ENCODE measurements around the gene NFS1. TPM values are rescaled to one million over a fixed set of nuclear protein-coding genes. Genes with fewer than 3 reads are reported as not detected.

NFS1 gene
- total RNA-seq, 1 experiment from 2014 or later = 75.8 TPM

GRCh38 chr20:35704514-35705261 lies 5.5 kb upstream of the NFS1 start:
- H3K27me3 ChIP-seq (ENCODE audit: low read length) = no peaks in the 10 kb centered on the region
- peaks cover 49% of the 10 kb centered on the region for H3K79me2 ChIP-seq (ENCODE audit: low read length)
- H2AFZ ChIP-seq (ENCODE audit: low read length) = no peak overlapping the region
- H4K20me1 ChIP-seq (ENCODE audit: low read length) = peaks cover 35% of the 10 kb centered on the region
- H3F3A ChIP-seq (ENCODE audit: low read length, unreplicated experiment) = peaks cover 59% of the 10 kb centered on the region
- no peak for ATAC-seq
- intact Hi-C loops (cut with micrococcal nuclease) = no loop called here
- no peaks in the 10 kb centered on the region for H3K9me3 ChIP-seq (ENCODE audit: low read length)
- H3K4me1 ChIP-seq (ENCODE audit: insufficient read depth, low read length) = peaks cover 9% of the 10 kb centered on the region; the same call in 1 of the 2 replicates
- H3K4me3 ChIP-seq (ENCODE audit: low read length) = no peak overlapping the region
- peaks cover 71% of the 10 kb centered on the region for H3K36me3 ChIP-seq (ENCODE audit: low read depth, low read length)
- ChIA-PET POLR2A (ENCODE audit: unreplicated experiment) (no interaction called here), CTCF (no interaction called here)
- DNase-seq = no peak
- no TSS peak for BruUV-seq (replicated peaks)
- TF ChIP-seq EZH2phosphoT487 (IDR thresholded peaks at IDR 0.05; ENCODE audit: borderline replicate concordance, low read length) = no peak
- no peak for TF ChIP-seq CTCF (conservative IDR thresholded peaks at IDR 0.05; ENCODE audit: low read depth, low read length)
- no peak for TF ChIP-seq EZH2 (IDR thresholded peaks at IDR 0.05; ENCODE audit: low read length, unreplicated experiment)
- no peak overlapping the region for H3K27ac ChIP-seq (ENCODE audit: low read length)
- H3K9ac ChIP-seq (ENCODE audit: low read length) = no peak overlapping the region
- no peaks in the 10 kb centered on the region for H3K9me2 ChIP-seq (replicated peaks; ENCODE audit: low read length)
- no peak overlapping the region for H3K4me2 ChIP-seq (ENCODE audit: low read length)

GRCh38 chr20:35702824-35703695 lies 3.9 kb upstream of the NFS1 start:
- no peaks in the 10 kb centered on the region for H3K27me3 ChIP-seq (ENCODE audit: low read length)
- no peak for DNase-seq
- no peak for ATAC-seq
- H3F3A ChIP-seq (ENCODE audit: low read length, unreplicated experiment) = peaks cover 44% of the 10 kb centered on the region
- H3K9me3 ChIP-seq (ENCODE audit: low read length) = no peaks in the 10 kb centered on the region
- no peak for TF ChIP-seq CTCF (conservative IDR thresholded peaks at IDR 0.05; ENCODE audit: low read depth, low read length)
- no peak for TF ChIP-seq EZH2 (IDR thresholded peaks at IDR 0.05; ENCODE audit: low read length, unreplicated experiment)
- TF ChIP-seq EZH2phosphoT487 (IDR thresholded peaks at IDR 0.05; ENCODE audit: borderline replicate concordance, low read length) = no peak
- intact Hi-C loops (cut with micrococcal nuclease) = no loop called here
- H3K27ac ChIP-seq (ENCODE audit: low read length) = no peak overlapping the region
- no TSS peak for BruUV-seq (replicated peaks)
- 0 out of 2 replicates have a peak, but pooled peaks cover 21% of the 10 kb centered on the region for H4K20me1 ChIP-seq (ENCODE audit: low read length)
- peaks cover 13% of the 10 kb centered on the region for H3K4me1 ChIP-seq (ENCODE audit: insufficient read depth, low read length)
- H3K36me3 ChIP-seq (ENCODE audit: low read depth, low read length) = peaks cover 55% of the 10 kb centered on the region
- ChIA-PET POLR2A (ENCODE audit: unreplicated experiment) (no interaction called here), CTCF (no interaction called here)
- no peaks in the 10 kb centered on the region for H3K9me2 ChIP-seq (replicated peaks; ENCODE audit: low read length)
- H3K4me3 ChIP-seq (ENCODE audit: low read length) = no peak overlapping the region
- H2AFZ ChIP-seq (ENCODE audit: low read length) = no peak overlapping the region
- peaks cover 48% of the 10 kb centered on the region for H3K79me2 ChIP-seq (ENCODE audit: low read length)
- H3K9ac ChIP-seq (ENCODE audit: low read length) = no peak overlapping the region
- no peak overlapping the region for H3K4me2 ChIP-seq (ENCODE audit: low read length)

All from PC-3 (cell line).